T-helper 1 cell treated with Interleukin-12 subunit alpha and Interleukin-12 subunit beta and Interleukin-4 antibody, amounts not matched to agents 30 ng/mL and 1 ng/mL, for 36 hours (primary cell): ENCODE results near the gene ATG10. TPM values are rescaled to one million over a fixed set of nuclear protein-coding genes. Genes with fewer than 3 reads are reported as not detected.

ENCODE experiments used
- intact Hi-C: fragments of 100-400 bp; cut with micrococcal nuclease; formaldehyde crosslinking; loops from one replicate; pipeline ENCODE4 v1.15.1; 2024
- total RNA-seq: library from RNA; stranded (reverse); gene quantifications from 2 replicates; pipeline ENCODE4 v1.2.3, GENCODE V29; 2022

ATG10 gene
- total RNA-seq, 1 donor from 2014 or later: 4.2 TPM

GRCh38 chr5:82163452-82164175 lies 191.8 kb downstream of the ATG10 start:
- intact Hi-C loops: no loop called here

- intact Hi-C loops: no loop called here
Measured at GRCh38 chr5:82164176-82164976, 192.6 kb downstream of the ATG10 start.

- intact Hi-C loops: loop anchor here (5.0 kb wide), 3 partner anchors 418 to 573 kb away; no protein-coding TSS in a partner anchor
Measured at GRCh38 chr5:82164977-82165713, 193.3 kb downstream of the ATG10 start.

GRCh38 chr5:82165740-82166530 lies 194.1 kb downstream of the ATG10 start:
- intact Hi-C loops: loop anchor here (1.0 to 5.0 kb wide), 9 partner anchors 59 to 867 kb away; no protein-coding TSS in a partner anchor

GRCh38 chr5:82167372-82167935 lies 195.6 kb downstream of the ATG10 start:
- intact Hi-C loops: loop anchor here (2.0 to 5.0 kb wide), 5 partner anchors 197 to 575 kb away; no protein-coding TSS in a partner anchor

- intact Hi-C loops: loop anchor here (5.0 kb wide), 3 partner anchors 421 to 576 kb away; no protein-coding TSS in a partner anchor
Measured at GRCh38 chr5:82168294-82168693, 196.5 kb downstream of the ATG10 start.

GRCh38 chr5:82169892-82170291 lies 198.1 kb downstream of the ATG10 start:
- intact Hi-C loops: loop anchor here (5.0 kb wide), 3 partner anchors 423 to 578 kb away; no protein-coding TSS in a partner anchor

GRCh38 chr5:82174128-82174918 lies 202.5 kb downstream of the ATG10 start:
- intact Hi-C loops: loop anchor here (1.0 kb wide), 2 partner anchors 51 to 1390 kb away; no protein-coding TSS in a partner anchor

GRCh38 chr5:82174919-82175219 lies 203.0 kb downstream of the ATG10 start:
- intact Hi-C loops: loop anchor here (1.0 kb wide), 2 partner anchors 50 to 1389 kb away; no protein-coding TSS in a partner anchor

GRCh38 chr5:82176115-82176814 lies 204.4 kb downstream of the ATG10 start:
- intact Hi-C loops: no loop called here

GRCh38 chr5:82178378-82178777 lies 206.6 kb downstream of the ATG10 start:
- intact Hi-C loops: no loop called here

- intact Hi-C loops: no loop called here
Measured at GRCh38 chr5:82182662-82183061, 210.8 kb downstream of the ATG10 start.

GRCh38 chr5:82183828-82184227 lies 212.0 kb downstream of the ATG10 start:
- intact Hi-C loops: no loop called here

- intact Hi-C loops: no loop called here
Measured at GRCh38 chr5:82185851-82186250, 214.0 kb downstream of the ATG10 start.

GRCh38 chr5:82197550-82197949 lies 225.7 kb downstream of the ATG10 start:
- intact Hi-C loops: no loop called here

GRCh38 chr5:82204567-82204966 lies 232.7 kb downstream of the ATG10 start:
- intact Hi-C loops: no loop called here

GRCh38 chr5:82205005-82205404 lies 233.2 kb downstream of the ATG10 start:
- intact Hi-C loops: no loop called here

GRCh38 chr5:82208371-82208770 lies 236.5 kb downstream of the ATG10 start:
- intact Hi-C loops: no loop called here
